Nephron progenitor cell (in vitro differentiated cells): ENCODE data around the gene RRP1B.
"Not testable (repeated sequence)": the region's sequence is repeated elsewhere in the genome, so short reads cannot be mapped to it uniquely, and the experiment has no call there.

ENCODE experiments used
- DNase-seq: peaks from one replicate; pipeline ENCODE4 v3.0.0; 2021
- H3K27ac Mint-ChIP-seq: 2 replicates; pipeline ENCODE4 v1.8.0; 2021; ENCODE audit warnings: mild to moderate bottlenecking, moderate library complexity, mixed read lengths
- H3K27me3 Mint-ChIP-seq: 2 replicates; pipeline ENCODE4 v1.8.0; 2021; ENCODE audit warnings: mild to moderate bottlenecking, low read depth, mixed read lengths; ENCODE audit not compliant: poor library complexity
- H3K36me3 Mint-ChIP-seq: 2 replicates; pipeline ENCODE4 v1.8.0; 2021; ENCODE audit warnings: low read depth, mixed read lengths
- H3K4me1 Mint-ChIP-seq: 2 replicates; pipeline ENCODE4 v1.8.0; 2021; ENCODE audit warnings: mixed read lengths
- H3K4me3 Mint-ChIP-seq: 2 replicates; pipeline ENCODE4 v1.8.0; 2021; ENCODE audit warnings: mild to moderate bottlenecking, moderate library complexity, mixed read lengths
- H3K9me3 Mint-ChIP-seq: 2 replicates; pipeline ENCODE4 v1.8.0; 2021; ENCODE audit warnings: mild to moderate bottlenecking, moderate library complexity, mixed read lengths
- CTCF ChIP-seq: fragments of 200-600 bp; sonication (generic); IDR thresholded peaks from 2 replicates; pipeline ENCODE4 v1.5.0; 2021; ENCODE audit warnings: antibody characterized with exemption

Gene RRP1B

GRCh38 chr21:43702785-43703034, 43.4 kb downstream of the RRP1B start:
- Mint-ChIP-seq H3K9me3 (no peaks in the 10 kb centered on the region), H3K27ac (peak overlapping the region; percentile 69), H3K36me3 (peaks cover 4% of the 10 kb centered on the region), H3K4me1 (peaks cover 46% of the 10 kb centered on the region), H3K4me3 (peak overlapping the region; percentile 21), H3K27me3 (peaks cover 8% of the 10 kb centered on the region)
- TF ChIP-seq CTCF = no peak
- no peak for DNase-seq

GRCh38 chr21:43703035-43703880, 43.9 kb downstream of the RRP1B start:
- peak overlapping the region; percentile 21 for H3K4me3 Mint-ChIP-seq
- peak overlapping the region; percentile 96 for H3K27ac Mint-ChIP-seq
- no peaks in the 10 kb centered on the region for H3K36me3 Mint-ChIP-seq
- no peaks in the 10 kb centered on the region for H3K9me3 Mint-ChIP-seq
- no peak for TF ChIP-seq CTCF
- no peak for DNase-seq
- peaks cover 8% of the 10 kb centered on the region for H3K27me3 Mint-ChIP-seq
- peaks cover 40% of the 10 kb centered on the region for H3K4me1 Mint-ChIP-seq

GRCh38 chr21:43707462-43707861, 48.1 kb downstream of the RRP1B start:
- TF ChIP-seq CTCF = no peak
- no peak overlapping the region for H3K27ac Mint-ChIP-seq
- no peaks in the 10 kb centered on the region for H3K9me3 Mint-ChIP-seq
- no peaks in the 10 kb centered on the region for H3K36me3 Mint-ChIP-seq
- peaks cover 23% of the 10 kb centered on the region for H3K27me3 Mint-ChIP-seq
- DNase-seq = no peak
- H3K4me3 Mint-ChIP-seq = no peak overlapping the region
- H3K4me1 Mint-ChIP-seq = peaks cover 32% of the 10 kb centered on the region

- Mint-ChIP-seq H3K4me3 (no peak overlapping the region), H3K27ac (no peak overlapping the region), H3K4me1 (peaks cover 24% of the 10 kb centered on the region), H3K27me3 (peaks cover 26% of the 10 kb centered on the region), H3K9me3 (no peaks in the 10 kb centered on the region), H3K36me3 (no peaks in the 10 kb centered on the region)
- TF ChIP-seq CTCF = no peak
- DNase-seq = no peak
These were observed 49.5 kb downstream of the RRP1B start for GRCh38 chr21:43708745-43709381.

GRCh38 chr21:43712268-43712942, 53.0 kb downstream of the RRP1B start:
- Mint-ChIP-seq H3K36me3 (no peaks in the 10 kb centered on the region), H3K4me1 (peaks cover 28% of the 10 kb centered on the region), H3K9me3 (no peaks in the 10 kb centered on the region), H3K4me3 (peak overlapping the region; percentile 57), H3K27ac (peak overlapping the region; percentile 78), H3K27me3 (peaks cover 40% of the 10 kb centered on the region)
- DNase-seq = no peak
- no peak for TF ChIP-seq CTCF

- DNase-seq, H3K36me3 Mint-ChIP-seq, H3K27ac Mint-ChIP-seq, H3K9me3 Mint-ChIP-seq, H3K4me3 Mint-ChIP-seq: not testable (repeated sequence)
- Mint-ChIP-seq H3K4me1 (peaks cover 31% of the 10 kb centered on the region), H3K27me3 (peaks cover 41% of the 10 kb centered on the region)
These were observed 53.8 kb downstream of the RRP1B start for GRCh38 chr21:43713123-43713522.
